ENCODE data around the gene APBB2.
A peak's percentile ranks its signal among the peaks of the same experiment; 100 is the strongest.

APBB2 gene

GRCh38 chr4:40846532-40846931, 367.8 kb downstream of the APBB2 start:
- Mint-ChIP-seq H3K36me3 (ENCODE audit: low read depth) (no peaks in the 10 kb centered on the region), H3K27me3 (peaks cover 4% of the 10 kb centered on the region), H3K4me1 (ENCODE audit: low read depth) (peaks cover 9% of the 10 kb centered on the region), H3K4me3 (no peak overlapping the region), H3K27ac (no peak overlapping the region), H3K9me3 (no peaks in the 10 kb centered on the region)
- intact Hi-C loops (cut with micrococcal nuclease), result no loop called here

GRCh38 chr4:40845154-40845835, 369.0 kb downstream of the APBB2 start:
- no peaks in the 10 kb centered on the region for H3K36me3 Mint-ChIP-seq (ENCODE audit: low read depth)
- H3K4me1 Mint-ChIP-seq (ENCODE audit: low read depth), result peaks cover 19% of the 10 kb centered on the region
- H3K4me3 Mint-ChIP-seq, result no peak overlapping the region
- H3K27ac Mint-ChIP-seq, result no peak overlapping the region
- intact Hi-C loops (cut with micrococcal nuclease), result no loop called here
- no peaks in the 10 kb centered on the region for H3K9me3 Mint-ChIP-seq
- H3K27me3 Mint-ChIP-seq, result peaks cover 4% of the 10 kb centered on the region

GRCh38 chr4:40844261-40844660, 370.1 kb downstream of the APBB2 start:
- Mint-ChIP-seq H3K36me3 (ENCODE audit: low read depth) (no peaks in the 10 kb centered on the region), H3K4me1 (ENCODE audit: low read depth) (peaks cover 22% of the 10 kb centered on the region), H3K27ac (no peak overlapping the region), H3K9me3 (no peaks in the 10 kb centered on the region), H3K4me3 (no peak overlapping the region), H3K27me3 (peaks cover 4% of the 10 kb centered on the region)
- intact Hi-C loops (cut with micrococcal nuclease), result loop anchor here (5.0 kb wide), 2 partner anchors 53 to 62 kb away; no protein-coding TSS in a partner anchor

- Mint-ChIP-seq H3K4me1 (ENCODE audit: low read depth) (peaks cover 19% of the 10 kb centered on the region), H3K27ac (no peak overlapping the region), H3K9me3 (no peaks in the 10 kb centered on the region), H3K36me3 (ENCODE audit: low read depth) (no peaks in the 10 kb centered on the region), H3K4me3 (no peak overlapping the region), H3K27me3 (peaks cover 2% of the 10 kb centered on the region)
- intact Hi-C loops (cut with micrococcal nuclease), result loop anchor here (1.0 to 5.0 kb wide), 3 partner anchors 54 to 106 kb away; no protein-coding TSS in a partner anchor
Observed at GRCh38 chr4:40843696-40844095, 370.6 kb downstream of the APBB2 start.

- H3K4me1 Mint-ChIP-seq (ENCODE audit: low read depth), result peaks cover 13% of the 10 kb centered on the region
- no peaks in the 10 kb centered on the region for H3K27me3 Mint-ChIP-seq
- H3K36me3 Mint-ChIP-seq (ENCODE audit: low read depth), result no peaks in the 10 kb centered on the region
- H3K27ac Mint-ChIP-seq, result no peak overlapping the region
- H3K4me3 Mint-ChIP-seq, result no peak overlapping the region
- H3K9me3 Mint-ChIP-seq, result no peaks in the 10 kb centered on the region
- intact Hi-C loops (cut with micrococcal nuclease), result loop anchor here (1.0 to 5.0 kb wide), 3 partner anchors 54 to 106 kb away; no protein-coding TSS in a partner anchor
Observed at GRCh38 chr4:40842725-40843423, 371.5 kb downstream of the APBB2 start.

GRCh38 chr4:40842318-40842717, 372.0 kb downstream of the APBB2 start:
- no peaks in the 10 kb centered on the region for H3K36me3 Mint-ChIP-seq (ENCODE audit: low read depth)
- no peak overlapping the region for H3K27ac Mint-ChIP-seq
- no peaks in the 10 kb centered on the region for H3K9me3 Mint-ChIP-seq

GRCh38 chr4:40840985-40841571, 373.3 kb downstream of the APBB2 start:
- no peaks in the 10 kb centered on the region for H3K36me3 Mint-ChIP-seq (ENCODE audit: low read depth)
- intact Hi-C loops (cut with micrococcal nuclease), result loop anchor here (5.0 kb wide), 2 partner anchors 56 to 59 kb away; no protein-coding TSS in a partner anchor
- no peak overlapping the region for H3K4me3 Mint-ChIP-seq
- peaks cover 13% of the 10 kb centered on the region for H3K4me1 Mint-ChIP-seq (ENCODE audit: low read depth)
- no peaks in the 10 kb centered on the region for H3K9me3 Mint-ChIP-seq
- H3K27me3 Mint-ChIP-seq, result no peaks in the 10 kb centered on the region
- peak overlapping the region; percentile 18 for H3K27ac Mint-ChIP-seq

More at GRCh38 chr4:40842318-40842717, 372.0 kb downstream of the APBB2 start:
- no peaks in the 10 kb centered on the region for H3K27me3 Mint-ChIP-seq
- peaks cover 13% of the 10 kb centered on the region for H3K4me1 Mint-ChIP-seq (ENCODE audit: low read depth)
- no peak overlapping the region for H3K4me3 Mint-ChIP-seq
- intact Hi-C loops (cut with micrococcal nuclease), result loop anchor here (5.0 kb wide), 2 partner anchors 55 to 60 kb away; no protein-coding TSS in a partner anchor

GRCh38 chr4:40840255-40840984, 373.9 kb downstream of the APBB2 start:
- Mint-ChIP-seq H3K27ac (peak overlapping the region; percentile 18), H3K27me3 (no peaks in the 10 kb centered on the region), H3K9me3 (no peaks in the 10 kb centered on the region), H3K4me3 (no peak overlapping the region), H3K4me1 (ENCODE audit: low read depth) (peaks cover 13% of the 10 kb centered on the region), H3K36me3 (ENCODE audit: low read depth) (no peaks in the 10 kb centered on the region)
- intact Hi-C loops (cut with micrococcal nuclease), result loop anchor here (5.0 kb wide), 2 partner anchors 57 to 58 kb away; no protein-coding TSS in a partner anchor

GRCh38 chr4:40838742-40839141, 375.6 kb downstream of the APBB2 start:
- H3K9me3 Mint-ChIP-seq, result no peaks in the 10 kb centered on the region
- no peaks in the 10 kb centered on the region for H3K36me3 Mint-ChIP-seq (ENCODE audit: low read depth)
- H3K4me3 Mint-ChIP-seq, result no peak overlapping the region
- H3K4me1 Mint-ChIP-seq (ENCODE audit: low read depth), result peaks cover 13% of the 10 kb centered on the region
- no peak overlapping the region for H3K27ac Mint-ChIP-seq
- no peaks in the 10 kb centered on the region for H3K27me3 Mint-ChIP-seq
- intact Hi-C loops (cut with micrococcal nuclease), result no loop called here

- Mint-ChIP-seq H3K4me1 (ENCODE audit: low read depth) (peaks cover 13% of the 10 kb centered on the region), H3K9me3 (no peaks in the 10 kb centered on the region)
- intact Hi-C loops (cut with micrococcal nuclease), result no loop called here
Observed at GRCh38 chr4:40837094-40837870, 377.1 kb downstream of the APBB2 start.

GRCh38 chr4:40833212-40833611, 381.1 kb downstream of the APBB2 start:
- intact Hi-C loops (cut with micrococcal nuclease), result no loop called here
- no peak overlapping the region for H3K4me3 Mint-ChIP-seq
- H3K4me1 Mint-ChIP-seq (ENCODE audit: low read depth), result peaks cover 17% of the 10 kb centered on the region
- H3K27me3 Mint-ChIP-seq, result no peaks in the 10 kb centered on the region
- H3K27ac Mint-ChIP-seq, result no peak overlapping the region
- H3K36me3 Mint-ChIP-seq (ENCODE audit: low read depth), result no peaks in the 10 kb centered on the region
- H3K9me3 Mint-ChIP-seq, result no peaks in the 10 kb centered on the region

More at GRCh38 chr4:40837094-40837870, 377.1 kb downstream of the APBB2 start:
- H3K4me3 Mint-ChIP-seq, result no peak overlapping the region
- H3K27me3 Mint-ChIP-seq, result no peaks in the 10 kb centered on the region
- H3K36me3 Mint-ChIP-seq (ENCODE audit: low read depth), result no peaks in the 10 kb centered on the region
- H3K27ac Mint-ChIP-seq, result peak overlapping the region; percentile 25

GRCh38 chr4:40832175-40832574, 382.2 kb downstream of the APBB2 start:
- Mint-ChIP-seq H3K27ac (no peak overlapping the region), H3K9me3 (no peaks in the 10 kb centered on the region), H3K27me3 (no peaks in the 10 kb centered on the region), H3K4me3 (no peak overlapping the region), H3K36me3 (ENCODE audit: low read depth) (no peaks in the 10 kb centered on the region), H3K4me1 (ENCODE audit: low read depth) (peaks cover 17% of the 10 kb centered on the region)
- intact Hi-C loops (cut with micrococcal nuclease), result no loop called here
